Fibroblast of mammary gland (primary cell): ENCODE results near the gene ACTR3C.
"Not testable (repeated sequence)": the region's sequence is repeated elsewhere in the genome, so short reads cannot be mapped to it uniquely, and the experiment has no call there.

ENCODE experiments used
- DNase-seq: peaks from one replicate; pipeline ENCODE4 v3.0.0-alpha.2; 2010; ENCODE audit warnings: low read depth
- H3K4me3 ChIP-seq: 2 replicates; pipeline ENCODE4 v1.5.1; 2011; ENCODE audit warnings: low read depth, mild to moderate bottlenecking, low read length, moderate library complexity; ENCODE audit not compliant: control insufficient read depth

Gene ACTR3C

DNA sequence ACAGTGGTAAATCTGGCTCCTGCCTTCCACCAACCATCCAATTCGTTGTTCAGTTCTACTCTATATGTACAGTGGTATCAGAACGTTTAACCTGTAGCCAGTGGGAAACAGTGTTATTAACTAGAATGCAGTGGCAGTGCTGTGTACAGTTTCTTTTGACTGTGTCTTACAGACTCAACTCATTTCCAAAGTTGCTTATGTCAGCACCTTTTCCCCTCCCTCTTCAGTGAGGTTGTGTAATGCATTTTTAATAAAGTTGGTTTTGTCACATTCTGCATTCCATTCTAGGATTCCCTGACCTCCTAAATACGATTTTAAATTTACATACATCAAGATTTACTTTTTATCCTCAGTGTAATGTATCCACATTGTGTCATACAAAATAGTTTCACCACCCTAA, 97.9 kb downstream of the ACTR3C start:
- DNase-seq, H3K4me3 ChIP-seq: not testable (repeated sequence)

DNA sequence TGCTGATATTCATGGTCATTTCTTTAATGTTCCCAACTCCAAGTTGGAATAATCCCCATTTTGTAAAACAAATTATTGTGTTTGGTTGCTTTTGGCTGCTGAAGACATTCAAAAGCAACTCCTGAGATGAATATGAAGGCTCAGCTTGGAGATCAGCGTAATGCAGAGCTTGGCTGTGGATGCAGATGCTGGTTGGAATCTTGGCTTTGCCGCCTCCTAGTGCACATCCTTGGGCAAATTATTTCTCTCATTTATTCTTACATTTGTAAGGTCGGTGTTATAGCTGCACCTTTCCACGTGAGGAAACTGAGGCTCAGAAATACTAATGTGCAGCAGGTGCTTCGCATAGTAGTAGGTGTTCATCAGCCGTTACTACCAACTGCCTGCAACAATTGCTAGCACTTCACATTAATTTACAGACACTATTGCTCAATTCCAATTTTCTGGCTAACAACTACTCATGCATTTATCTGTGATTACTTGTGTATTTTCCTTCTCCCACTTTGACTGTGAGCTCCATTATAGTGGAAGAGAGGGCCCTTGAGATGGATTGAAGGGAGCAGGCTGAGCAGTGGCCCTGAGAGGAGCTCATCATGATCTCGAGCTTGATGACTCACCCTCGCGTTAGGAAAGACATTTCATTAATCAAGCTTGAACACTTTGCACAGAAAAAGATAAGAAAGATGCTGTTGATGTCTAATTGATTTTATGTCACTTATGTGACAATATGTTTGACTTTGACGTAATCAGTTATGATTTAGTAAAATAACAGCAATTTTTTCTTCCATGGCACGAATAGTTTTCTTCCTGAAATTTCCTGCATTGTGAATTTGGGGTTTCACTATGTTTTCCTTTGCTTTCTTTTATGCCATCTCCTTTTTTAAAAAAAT, 101.0 kb downstream of the ACTR3C start:
- peak; percentile 6 for DNase-seq
- not testable (repeated sequence) for H3K4me3 ChIP-seq

DNA sequence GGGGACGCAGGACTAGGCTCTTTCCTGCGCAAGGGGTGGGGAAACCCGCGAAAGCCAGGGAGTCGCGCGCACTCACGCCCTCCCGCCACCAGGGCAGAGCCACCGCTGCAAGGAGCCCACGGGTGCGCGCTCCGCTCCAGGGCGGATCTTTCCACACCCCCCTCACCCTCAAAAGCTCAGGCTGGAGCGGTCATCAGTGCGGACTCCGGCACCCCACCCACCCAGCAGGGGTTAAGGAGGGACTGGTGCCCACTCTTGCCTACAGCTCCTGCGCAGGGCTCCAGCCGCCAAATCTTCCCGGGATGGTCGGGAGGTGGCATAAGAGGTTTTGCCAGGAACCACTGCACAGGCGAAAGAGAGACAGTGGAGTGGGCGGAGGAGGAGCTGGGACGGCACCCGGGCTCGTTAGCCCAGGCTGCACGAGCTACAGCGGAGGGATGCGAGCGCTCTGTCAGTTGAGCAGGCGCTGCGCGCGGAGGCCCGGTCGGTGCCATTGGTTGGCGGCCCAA, 102.6 kb downstream of the ACTR3C start:
- not testable (repeated sequence) for DNase-seq, H3K4me3 ChIP-seq

DNA sequence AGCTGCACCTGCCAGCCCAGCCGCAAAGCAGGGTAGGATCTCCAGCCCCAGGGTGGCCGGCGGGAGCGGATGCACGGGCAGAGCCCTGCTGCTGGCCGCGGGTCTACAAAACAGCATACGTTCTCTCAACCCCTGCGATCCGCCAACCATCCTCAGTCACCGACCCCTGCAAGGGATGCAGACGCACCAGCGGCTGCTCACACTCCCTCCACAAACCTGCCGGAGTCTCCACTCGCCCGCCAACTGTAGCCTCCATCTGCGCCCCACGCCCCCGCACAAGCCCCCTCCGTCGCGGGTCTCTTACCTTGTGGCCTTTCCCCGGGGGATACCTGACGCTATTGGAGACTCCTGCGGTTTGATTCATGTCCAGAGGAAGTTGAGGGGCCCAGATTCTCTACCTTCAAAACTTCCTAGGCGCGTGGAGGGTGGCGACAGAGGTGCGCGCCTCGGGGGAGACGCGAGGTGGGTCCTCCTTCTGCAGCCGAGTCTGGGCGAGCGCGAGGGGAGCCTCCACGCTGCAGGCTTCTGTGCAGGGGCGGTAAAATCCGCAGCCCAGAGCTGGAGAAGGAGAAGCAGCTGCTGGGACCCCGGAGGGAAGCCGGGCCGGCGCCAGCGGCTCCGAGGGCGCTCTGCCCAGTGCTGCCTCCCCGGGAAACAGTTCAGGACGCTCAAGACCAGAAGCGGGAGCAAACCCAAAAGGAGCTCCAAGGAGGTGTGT, 103.2 kb downstream of the ACTR3C start:
- H3K4me3 ChIP-seq, DNase-seq: not testable (repeated sequence)

DNA sequence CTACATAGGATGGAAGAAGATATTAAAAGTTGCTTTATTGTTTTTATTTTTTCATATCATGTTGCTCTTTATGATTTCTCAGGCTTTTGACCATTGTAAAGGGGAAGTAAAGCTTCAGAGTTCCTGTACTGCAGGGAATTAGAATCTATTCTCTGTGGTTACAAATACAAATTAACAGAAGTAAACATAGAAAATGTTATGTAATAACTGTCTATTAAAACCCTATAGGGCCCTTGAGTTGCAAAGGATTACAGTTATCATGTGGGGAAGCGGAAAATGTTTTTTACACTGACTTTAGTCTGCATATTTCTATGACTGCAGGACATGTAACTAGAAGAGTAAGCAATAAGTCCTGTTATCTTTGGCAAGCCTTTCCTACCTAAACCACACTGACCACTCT, 116.5 kb downstream of the ACTR3C start:
- not testable (repeated sequence) for H3K4me3 ChIP-seq, DNase-seq

DNA sequence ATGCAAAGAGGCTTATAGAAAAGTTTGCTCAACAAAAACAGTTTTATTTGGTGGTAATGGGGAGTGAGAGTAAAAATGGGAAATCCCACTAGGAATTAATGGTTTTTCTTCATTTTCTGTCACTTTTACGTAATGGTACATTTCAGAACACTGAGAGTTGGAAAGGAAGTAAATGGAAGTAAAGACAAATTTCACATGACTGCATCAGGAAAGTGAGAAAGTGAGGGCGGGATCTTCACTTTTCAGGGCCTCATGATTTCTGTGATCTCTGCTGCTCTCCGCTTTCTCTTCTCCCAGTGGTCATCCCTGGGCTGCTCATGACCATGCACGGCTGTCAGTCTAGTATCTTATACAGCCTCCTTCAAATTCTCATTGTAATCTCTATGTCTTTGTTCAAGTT, 117.5 kb downstream of the ACTR3C start:
- not testable (repeated sequence) for DNase-seq, H3K4me3 ChIP-seq

DNA sequence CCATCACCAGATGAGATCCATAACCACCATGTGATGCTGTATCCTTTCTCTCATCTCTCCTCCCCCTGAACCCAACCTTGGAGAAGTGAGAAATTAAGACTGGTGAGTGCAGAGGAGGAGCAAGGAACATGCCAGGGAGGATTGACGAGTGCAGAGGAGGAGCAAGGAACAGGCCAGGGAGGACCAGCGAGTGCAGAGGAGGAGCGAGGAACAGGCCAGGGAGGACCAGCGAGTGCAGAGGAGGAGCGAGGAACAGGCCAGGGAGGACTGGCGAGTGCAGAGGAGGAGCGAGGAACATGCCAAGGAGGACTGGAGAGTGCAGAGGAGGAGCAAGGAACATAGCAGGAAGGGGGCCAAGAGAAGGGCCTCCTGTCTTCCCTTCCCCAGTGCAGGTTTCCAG, 118.8 kb downstream of the ACTR3C start:
- not testable (repeated sequence) for H3K4me3 ChIP-seq, DNase-seq

DNA sequence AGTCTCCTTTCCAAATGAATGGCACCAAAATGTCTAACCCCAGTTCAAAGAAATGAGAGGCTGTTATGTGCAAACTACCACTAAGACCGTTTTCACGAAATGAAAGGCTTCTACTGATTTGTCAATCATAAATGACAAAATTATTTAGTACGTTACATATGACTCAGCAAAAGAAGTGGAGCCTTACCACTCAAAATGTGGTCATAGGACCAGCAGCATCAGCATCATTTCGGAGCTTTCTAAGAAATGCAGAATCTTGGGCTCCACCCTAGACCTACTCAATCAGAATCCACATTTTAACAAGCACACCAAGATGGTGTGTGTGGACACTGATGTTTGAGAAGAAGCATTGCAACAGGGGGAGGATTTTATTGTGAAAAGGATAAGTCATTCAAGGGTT, 120.5 kb downstream of the ACTR3C start:
- H3K4me3 ChIP-seq, DNase-seq: not testable (repeated sequence)
